Fibroblast of pulmonary artery (primary cell): ENCODE measurements around the gene KIAA0825.

Experiments
- DNase-seq: peaks from one replicate; pipeline ENCODE4 v3.0.0-alpha.2; 2010; ENCODE audit warnings: low read depth
- H3K4me3 ChIP-seq: replicated peaks from 2 replicates; pipeline ENCODE4 v1.5.1; 2011; ENCODE audit warnings: low read depth, mild to moderate bottlenecking, control low read depth, low read length, moderate library complexity
- CTCF ChIP-seq: IDR thresholded peaks from 2 replicates; pipeline ENCODE4 v1.5.1; 2011; ENCODE audit warnings: mild to moderate bottlenecking, control low read depth, low read length, inconsistent platforms; ENCODE audit errors: missing control alignments

KIAA0825 gene

DNA sequence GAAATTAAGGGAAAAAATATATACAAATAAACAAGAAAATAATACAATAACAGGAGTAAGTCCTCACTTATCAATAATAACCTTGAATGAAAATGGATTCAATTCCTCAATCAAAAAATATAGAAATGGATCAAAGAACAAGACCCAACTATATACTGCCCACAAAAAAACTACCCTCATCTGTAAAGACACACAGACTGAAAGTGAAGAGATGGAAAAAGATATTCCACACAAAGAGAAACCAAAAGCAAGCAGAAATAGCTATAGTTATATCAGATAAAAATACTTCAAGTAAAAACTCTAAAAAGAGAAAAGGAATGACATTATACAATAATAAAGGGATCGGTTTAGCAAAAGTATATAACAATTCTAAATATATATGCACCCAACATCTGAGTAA, 66.5 kb downstream of the KIAA0825 start:
- no peak for DNase-seq
- TF ChIP-seq CTCF: no peak
- H3K4me3 ChIP-seq: no peak overlapping the region

DNA sequence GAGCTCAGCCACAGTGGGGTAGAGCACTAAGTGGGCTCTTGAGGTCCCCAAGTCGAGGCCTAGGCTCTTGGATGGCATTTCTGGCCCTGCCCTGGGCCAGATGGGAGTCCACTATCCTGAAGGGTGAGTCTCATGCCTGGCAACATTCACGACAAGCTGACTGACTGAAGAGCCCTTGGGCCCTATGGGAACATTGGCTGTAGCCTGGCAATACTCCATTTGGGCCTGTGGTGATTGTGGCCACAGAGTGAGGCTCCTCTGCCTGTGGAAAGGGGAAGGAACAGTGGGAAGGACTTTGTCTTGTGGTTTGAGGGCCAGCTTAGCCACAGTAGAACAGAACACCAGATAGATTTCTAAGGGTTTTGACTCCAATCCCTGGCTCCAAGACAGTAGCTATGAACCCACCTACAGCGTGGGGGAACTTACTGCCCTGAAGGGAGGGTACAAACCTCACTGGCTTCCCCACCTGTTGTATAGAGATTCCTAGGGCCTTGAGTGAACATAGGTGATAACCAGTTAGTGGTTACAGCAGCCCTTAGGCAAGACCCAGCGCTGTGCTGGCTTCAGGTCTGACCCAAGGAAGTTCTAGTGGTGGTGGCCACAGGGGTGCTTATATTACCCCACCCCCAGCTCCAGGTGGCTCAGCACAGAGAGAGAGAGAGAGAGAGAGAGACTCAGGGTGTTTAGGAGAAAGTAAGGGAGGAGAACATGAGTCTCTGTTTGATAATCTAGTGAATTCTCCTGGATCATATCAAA, 72.4 kb downstream of the KIAA0825 start:
- DNase-seq: no peak
- H3K4me3 ChIP-seq: no peak overlapping the region
- TF ChIP-seq CTCF: no peak

DNA sequence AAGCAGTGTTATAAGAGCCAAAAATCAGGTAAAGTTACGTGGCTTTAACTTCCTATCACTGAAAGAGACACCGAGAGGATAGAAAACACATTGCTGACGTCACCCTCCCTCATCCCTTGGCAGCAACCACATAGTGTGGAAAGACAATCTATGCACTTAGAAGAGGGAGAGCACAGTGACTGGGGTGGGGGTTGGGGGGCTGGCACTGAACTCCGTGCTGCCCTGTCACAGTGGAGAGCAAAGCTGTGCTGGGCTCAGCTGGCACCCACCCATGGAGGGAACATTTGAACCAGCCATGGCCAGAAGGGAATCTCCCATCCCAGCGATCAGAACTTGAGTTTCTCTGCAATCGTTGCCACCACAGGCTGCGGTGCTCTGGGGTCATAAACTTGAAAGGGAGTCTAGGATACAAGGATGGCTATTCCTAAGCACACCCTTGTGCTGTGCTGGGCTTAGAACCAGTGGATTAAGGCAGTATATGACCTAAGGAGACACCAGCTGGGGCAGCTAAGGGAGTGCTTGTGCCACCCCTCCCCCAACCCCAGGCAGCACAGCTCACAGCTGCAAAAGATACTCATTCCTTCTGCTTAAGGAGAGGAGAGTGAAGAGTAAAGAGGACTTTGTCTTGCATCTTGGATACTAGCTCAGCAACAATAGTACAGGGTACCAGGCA, 73.4 kb downstream of the KIAA0825 start:
- TF ChIP-seq CTCF: no peak

GRCh38 chr5:94544031-94544650, 74.3 kb downstream of the KIAA0825 start:
- peak; percentile 63 for DNase-seq
- H3K4me3 ChIP-seq: no peak overlapping the region
- no peak for TF ChIP-seq CTCF

More for the DNA sequence above, 73.4 kb downstream of the KIAA0825 start:
- H3K4me3 ChIP-seq: no peak overlapping the region
- DNase-seq: no peak

DNA sequence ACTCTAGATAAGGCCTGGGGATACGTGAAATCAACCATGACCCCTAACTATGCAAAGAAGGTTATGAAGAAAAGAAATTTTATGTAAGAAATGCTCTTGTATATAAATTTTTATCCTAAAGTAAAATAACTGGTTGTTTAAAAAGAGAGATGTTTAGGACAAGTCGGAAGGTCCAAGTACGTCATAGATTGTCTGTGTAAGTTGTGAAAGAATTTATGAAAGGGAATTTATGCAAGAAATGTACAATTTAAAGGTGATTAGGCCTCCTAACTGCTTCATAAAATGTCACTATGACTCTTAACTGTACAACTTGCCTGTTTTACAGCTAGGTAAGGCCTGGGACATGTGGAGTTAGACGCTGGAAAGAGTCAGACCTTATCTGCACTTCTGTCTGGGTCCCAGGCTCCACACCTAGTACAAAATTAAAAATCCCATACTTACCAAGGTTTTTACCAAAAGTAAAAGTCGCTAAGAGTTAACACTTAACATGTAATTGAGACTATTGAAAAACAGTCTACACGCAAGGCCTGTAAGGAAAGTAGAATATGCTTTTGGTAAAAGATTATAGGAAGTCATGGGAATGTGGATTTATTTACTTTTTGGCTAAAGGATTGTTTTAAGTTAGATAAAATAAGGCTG, 77.4 kb downstream of the KIAA0825 start:
- no peak for DNase-seq
- H3K4me3 ChIP-seq: no peak overlapping the region
- no peak for TF ChIP-seq CTCF

DNA sequence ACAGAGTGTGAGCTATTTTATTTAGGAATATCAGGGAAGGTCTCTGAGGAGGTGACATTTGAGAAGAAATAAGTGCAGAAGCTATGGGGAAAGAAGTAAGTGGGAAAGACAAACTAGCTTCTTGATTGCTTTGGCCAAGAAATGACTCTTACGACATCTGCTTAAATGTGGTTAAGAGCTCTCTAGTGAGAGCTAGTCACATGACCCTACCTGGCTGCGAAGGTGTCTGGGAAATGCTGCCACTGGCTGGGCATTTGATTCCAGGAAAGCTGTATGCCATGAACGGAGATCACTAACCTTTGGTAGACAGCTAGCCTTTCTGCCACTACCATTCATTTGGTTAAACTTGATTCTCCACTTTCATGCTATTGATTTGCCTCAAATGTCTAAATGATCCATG, 80.1 kb downstream of the KIAA0825 start:
- TF ChIP-seq CTCF: no peak
- no peak overlapping the region for H3K4me3 ChIP-seq
- DNase-seq: no peak
